ENCODE data around the gene SLX4IP.

DNA sequence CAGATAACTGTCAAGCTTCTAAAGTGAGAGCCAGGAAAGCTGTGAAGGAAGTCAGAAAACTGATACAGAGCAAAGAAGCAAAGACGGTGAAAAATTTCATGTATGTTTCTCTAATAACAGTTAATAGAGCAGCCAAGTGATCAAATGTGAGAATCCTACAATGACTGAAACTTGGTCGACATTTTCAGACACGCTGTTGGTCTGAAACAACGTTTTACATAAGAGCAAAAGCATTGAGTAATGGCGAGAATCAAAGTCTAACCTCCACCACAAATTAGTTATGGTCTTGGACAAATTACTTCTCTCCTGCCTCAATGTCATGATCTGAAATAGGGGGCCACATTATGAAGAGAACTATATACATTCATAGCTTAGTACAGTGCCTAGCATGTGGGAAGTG is 4.4 kb upstream of the SLX4IP start:
- TF ChIP-seq ZNF768 (tag by site-specific recombination; IDR thresholded peaks at IDR 0.05) (no peak), ZXDB (tag by site-specific recombination; IDR thresholded peaks at IDR 0.05) (no peak)

Data from HEK293 (cell line).